Neural cell (in vitro differentiated cells): ENCODE data around the gene SEMA4B.

ENCODE experiments used
- CTCF ChIP-seq: fragments of 450-650 bp; IDR thresholded peaks from 2 replicates; pipeline ENCODE4 v1.5.1; 2014; ENCODE audit warnings: antibody characterized with exemption, mild to moderate bottlenecking, moderate library complexity; ENCODE audit not compliant: poor library complexity, severe bottlenecking
- EZH2 ChIP-seq: fragments of 200-600, 300-800 bp; shearing (Covaris generic), sonication (generic); IDR thresholded peaks from 2 replicates; pipeline ENCODE4 v1.6.1; 2014; ENCODE audit warnings: antibody characterized with exemption, low read length, borderline replicate concordance, mild to moderate bottlenecking; ENCODE audit not compliant: insufficient read depth, poor library complexity, severe bottlenecking

GRCh38 chr15:90212221-90213098 is 11.3 kb downstream of the SEMA4B start:
- no peak for TF ChIP-seq CTCF
- TF ChIP-seq EZH2: no peak
